ENCODE measurements around the gene TCHP.

- TF ChIP-seq, protein P1, sequence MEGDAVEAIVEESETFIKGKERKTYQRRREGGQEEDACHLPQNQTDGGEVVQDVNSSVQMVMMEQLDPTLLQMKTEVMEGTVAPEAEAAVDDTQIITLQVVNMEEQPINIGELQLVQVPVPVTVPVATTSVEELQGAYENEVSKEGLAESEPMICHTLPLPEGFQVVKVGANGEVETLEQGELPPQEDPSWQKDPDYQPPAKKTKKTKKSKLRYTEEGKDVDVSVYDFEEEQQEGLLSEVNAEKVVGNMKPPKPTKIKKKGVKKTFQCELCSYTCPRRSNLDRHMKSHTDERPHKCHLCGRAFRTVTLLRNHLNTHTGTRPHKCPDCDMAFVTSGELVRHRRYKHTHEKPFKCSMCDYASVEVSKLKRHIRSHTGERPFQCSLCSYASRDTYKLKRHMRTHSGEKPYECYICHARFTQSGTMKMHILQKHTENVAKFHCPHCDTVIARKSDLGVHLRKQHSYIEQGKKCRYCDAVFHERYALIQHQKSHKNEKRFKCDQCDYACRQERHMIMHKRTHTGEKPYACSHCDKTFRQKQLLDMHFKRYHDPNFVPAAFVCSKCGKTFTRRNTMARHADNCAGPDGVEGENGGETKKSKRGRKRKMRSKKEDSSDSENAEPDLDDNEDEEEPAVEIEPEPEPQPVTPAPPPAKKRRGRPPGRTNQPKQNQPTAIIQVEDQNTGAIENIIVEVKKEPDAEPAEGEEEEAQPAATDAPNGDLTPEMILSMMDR (IDR thresholded peaks at IDR 0.05; ENCODE audit: insufficient read depth, low read depth, low read length): no peak
- no peak for TF ChIP-seq EZH2 (IDR thresholded peaks at IDR 0.05; ENCODE audit: insufficient read depth, low read length)
These were observed 19.8 kb upstream of the TCHP start, which contains the start of gene GLTP for GRCh38 chr12:109880043-109880931.

Data from astrocyte (in vitro differentiated cells and primary cell).